AG10803 (cell line): ENCODE results near the gene LIN28A.

Source experiments
- DNase-seq: peaks from one replicate; pipeline ENCODE4 v3.0.0; 2010; ENCODE audit warnings: low read depth
- H3K4me3 ChIP-seq: 2 replicates; pipeline ENCODE4 v1.5.1; 2011; ENCODE audit warnings: mild to moderate bottlenecking, low read length, control low read depth
- CTCF ChIP-seq: conservative IDR thresholded peaks from 2 replicates; pipeline ENCODE4 v1.5.1; 2011; ENCODE audit warnings: mild to moderate bottlenecking, low read length, control low read depth, inconsistent platforms

LIN28A gene

GRCh38 chr1:26404641-26405040, 6.0 kb upstream of the LIN28A start:
- no peak for TF ChIP-seq CTCF
- no peak for DNase-seq
- H3K4me3 ChIP-seq, result no peak overlapping the region

- no peak overlapping the region for H3K4me3 ChIP-seq
- no peak for DNase-seq
- no peak for TF ChIP-seq CTCF
Observed at GRCh38 chr1:26405281-26405915, 5.2 kb upstream of the LIN28A start.

GRCh38 chr1:26408604-26409003, 2.0 kb upstream of the LIN28A start:
- DNase-seq, result peak; percentile 61
- TF ChIP-seq CTCF, result no peak
- no peak overlapping the region for H3K4me3 ChIP-seq

- no peak overlapping the region for H3K4me3 ChIP-seq
- no peak for TF ChIP-seq CTCF
Observed at GRCh38 chr1:26409191-26409807, 1.3 kb upstream of the LIN28A start.

GRCh38 chr1:26411624-26412074, 1.0 kb downstream of the LIN28A start:
- TF ChIP-seq CTCF, result no peak
- no peak overlapping the region for H3K4me3 ChIP-seq
- DNase-seq, result no peak

More at GRCh38 chr1:26409191-26409807, 1.3 kb upstream of the LIN28A start:
- DNase-seq, result no peak

- H3K4me3 ChIP-seq, result no peak overlapping the region
- no peak for TF ChIP-seq CTCF
- DNase-seq, result no peak
Observed at GRCh38 chr1:26412180-26412840, 1.7 kb downstream of the LIN28A start.

GRCh38 chr1:26413031-26413430, 2.4 kb downstream of the LIN28A start:
- no peak for DNase-seq
- no peak overlapping the region for H3K4me3 ChIP-seq
- TF ChIP-seq CTCF, result no peak
